K562 (cell line): ENCODE measurements around the gene XIRP1. TPM values are rescaled to one million over a fixed set of nuclear protein-coding genes. Genes with fewer than 3 reads are reported as not detected.
A peak's percentile ranks its signal among the peaks of the same experiment; 100 is the strongest.

ENCODE experiments used
- ATAC-seq: fragments of 200-7000 bp; cut with Tn5 transposase; 3 replicates; pipeline ENCODE4 v1.9.1; 2020; ENCODE audit warnings: moderate library complexity
- BruUV-seq: library from RNA; stranded (reverse); fragments of 400-500 nt; replicated peaks from 2 replicates; lab custom pipeline; 2021; lab: Mats Ljungman, UMichigan
- CTCF ChIA-PET: fragments of 300-600 bp; formaldehyde crosslinking; extraction: SDS; loops from one replicate; lab custom pipeline; 2021; ENCODE audit warnings: low intra/inter-chr PET ratio; lab: Yijun Ruan, JAX
- POLR2A ChIA-PET: fragments of 300-600, 350-650 bp; sonication (Branson Sonifier 250); formaldehyde crosslinking; extraction: SDS; loops from one replicate; lab custom pipeline; 2021; ENCODE audit warnings: antibody characterized with exemption, inconsistent platforms; lab: Yijun Ruan, JAX
- DNase-seq, 4 experiments: peaks; one replicate each; pipeline versions ENCODE4 v3.0.0 to v3.0.0-alpha.2; 2011 to 2018; ENCODE audit warnings: low spot score in 3 of 4, mixed read lengths in 3 of 4; ENCODE audit errors: extremely low read depth in 1 of 4
- FAIRE-seq: peaks from 2 replicates; lab custom pipeline; 2011; peaks lifted over from hg19 to GRCh38; lab: Jason Lieb, UNC
- H2AFZ ChIP-seq: 2 replicates; pipeline ENCODE4 v1.6.0; 2011; ENCODE audit warnings: low read depth, low read length, control low read depth, inconsistent platforms
- H3K27ac ChIP-seq: fragments of 200-600 bp; 3 replicates; pipeline ENCODE4 v1.8.0; 2011; ENCODE audit warnings: low read depth, mild to moderate bottlenecking, control low read depth, inconsistent platforms, low read length, moderate library complexity, mixed read lengths; ENCODE audit errors: extremely low read depth
- H3K27me3 ChIP-seq, 2 experiments: fragments of 300-600 bp in 1 of 2; 2 replicates in 1 of 2; 3 replicates in 1 of 2; pipeline versions ENCODE4 v1.6.0 to v1.8.0; 2011; ENCODE audit warnings: inconsistent platforms in 2 of 2, low read length in 2 of 2, mild to moderate bottlenecking in 1 of 2, mixed read lengths in 1 of 2, moderate library complexity in 1 of 2; ENCODE audit not compliant: control insufficient read depth in 2 of 2, insufficient read depth in 2 of 2
- H3K36me3 ChIP-seq: fragments of 300-600 bp; 3 replicates; pipeline ENCODE4 v1.8.0; 2011; ENCODE audit warnings: mild to moderate bottlenecking, low read length, inconsistent platforms; ENCODE audit not compliant: control insufficient read depth, insufficient read depth
- H3K4me1 ChIP-seq, 2 experiments: fragments of 200-600 bp in 1 of 2; replicated peaks in 1 of 2; 2 replicates in 1 of 2; 3 replicates in 1 of 2; pipeline versions ENCODE4 v1.5.1 to v1.8.0; 2011; ENCODE audit warnings: inconsistent platforms in 2 of 2, low read length in 2 of 2, mild to moderate bottlenecking in 1 of 2, mixed read lengths in 1 of 2, moderate library complexity in 1 of 2; ENCODE audit not compliant: control insufficient read depth in 2 of 2, insufficient read depth in 2 of 2
- H3K4me2 ChIP-seq: 2 replicates; pipeline ENCODE4 v1.6.1; 2011; ENCODE audit warnings: low read length, control low read depth, inconsistent platforms, mixed read lengths; ENCODE audit not compliant: insufficient read depth
- H3K4me3 ChIP-seq: fragments of 200-600 bp; sonication (generic), shearing (Covaris generic); 2 replicates; pipeline ENCODE4 v1.5.1; 2016; ENCODE audit warnings: control low read depth, inconsistent platforms
- H3K79me2 ChIP-seq: fragments of 200-600 bp; 3 replicates; pipeline ENCODE4 v1.8.0; 2011; ENCODE audit warnings: low read length, inconsistent platforms; ENCODE audit not compliant: control insufficient read depth, insufficient read depth
- H3K9ac ChIP-seq, 2 experiments: 2 replicates each; pipeline versions ENCODE4 v1.6.0 to v1.6.1; 2011; ENCODE audit warnings: low read depth in 2 of 2, low read length in 2 of 2, control low read depth in 1 of 2, inconsistent platforms in 1 of 2, mild to moderate bottlenecking in 1 of 2, mixed read lengths in 1 of 2; ENCODE audit not compliant: insufficient read depth in 1 of 2
- H3K9me1 ChIP-seq: one replicate; pipeline ENCODE4 v1.6.0; 2011; ENCODE audit warnings: inconsistent platforms, mild to moderate bottlenecking, low read length, moderate library complexity; ENCODE audit not compliant: control insufficient read depth, insufficient read depth
- H3K9me3 ChIP-seq: replicated peaks from 2 replicates; pipeline ENCODE4 v1.5.1; 2011; ENCODE audit warnings: low read depth, low read length, inconsistent platforms; ENCODE audit not compliant: control insufficient read depth, insufficient read depth
- H4K20me1 ChIP-seq: replicated peaks from 2 replicates; pipeline ENCODE4 v1.6.1; 2011; ENCODE audit warnings: low read length, inconsistent platforms, mixed read lengths; ENCODE audit not compliant: control insufficient read depth, insufficient read depth
- MECOM ChIP-seq: fragments of 250-450 bp; sonication (Bioruptor Pico); IDR thresholded peaks from 2 replicates; pipeline ENCODE4 v1.8.0; 2022; ENCODE audit warnings: inconsistent platforms
- POLR2AphosphoS2 ChIP-seq: IDR thresholded peaks from 2 replicates; pipeline ENCODE4 v1.6.1; 2012; ENCODE audit warnings: low read length, improper control_type of control experiment
- ZNF280A ChIP-seq: fragments of 450-650 bp; IDR thresholded peaks from 2 replicates; pipeline ENCODE4 v1.6.1; 2018; ENCODE audit warnings: mild to moderate bottlenecking, low read depth; ENCODE audit not compliant: partially characterized antibody
- ZZZ3 ChIP-seq: fragments of 450-650 bp; IDR thresholded peaks from 2 replicates; pipeline ENCODE4 v1.6.1; 2016; ENCODE audit warnings: antibody characterized with exemption, mild to moderate bottlenecking, moderate library complexity
- WGBS: fragments of 100-300 bp; shearing (Covaris generic); methylation state at CpG from one replicate; pipeline ENCODE4 v1.1.6; 2016; ENCODE audit warnings: low coverage, mixed read lengths; ENCODE audit not compliant: insufficient coverage; ENCODE audit errors: missing lambda C conversion rate; 5-methylcytosine and 5-hydroxymethylcytosine counted together
- in situ Hi-C: fragments of 300-500 bp; cut with MboI; formaldehyde crosslinking; loops from 4 replicates; pipeline ENCODE4 v1.15.0; 2018; ENCODE audit warnings: inconsistent platforms, mixed read lengths
- intact Hi-C: fragments of 100-400 bp; cut with micrococcal nuclease; formaldehyde crosslinking; loops from 2 replicates; pipeline ENCODE4 v1.14.2; 2022
- polyA plus RNA-seq, 8 experiments: library from polyadenylated mRNA; depleted of rRNA in 4 of 8; stranded (reverse) in 5 of 8; unstranded in 3 of 8; fragments of >200 nt; fragmentation: Nextera tagmentation in 2 of 8; fragmentation: Illumina TruSeq in 1 of 8; extraction: Ambion mirVana in 2 of 8; extraction: Trizol in 1 of 8; gene quantifications; 2 replicates each; pipeline versions ENCODE4 v1.2.1 to v1.2.3, GENCODE V29; 2011 to 2014; ENCODE audit warnings: inconsistent platforms in 1 of 8, missing spikeins in 1 of 8
- total RNA-seq, 7 experiments: library from RNA; depleted of rRNA in 6 of 7; stranded (reverse); fragments of >200 nt in 6 of 7; fragmentation: Illumina TruSeq in 2 of 7; extraction: Trizol in 2 of 7; gene quantifications; 2 replicates each; pipeline versions ENCODE4 v1.2.1 to v1.2.3, GENCODE V29; 2011 to 2021; ENCODE audit warnings: low replicate concordance in 1 of 7

Gene XIRP1
- total and polyA plus RNA-seq, 9 of the 15 experiments (the other 6 are each of a cell fraction or from before 2014, with no cell fraction given): 0.03 to 0.27 (median 0.08) TPM; not detected in 3

GRCh38 chr3:39139442-39139841 is 53.0 kb downstream of the XIRP1 start:
- H3K4me3 ChIP-seq: no peak overlapping the region
- no peak overlapping the region for H3K27ac ChIP-seq
- no peak for FAIRE-seq
- H4K20me1 ChIP-seq: peaks cover 29% of the 10 kb centered on the region
- TF ChIP-seq ZNF280A: no peak
- no peak for TF ChIP-seq ZZZ3
- TF ChIP-seq MECOM (CRISPR knock-in tag): no peak
- TF ChIP-seq POLR2AphosphoS2: peak; percentile 35; the same call in 1 of the 2 replicates
- DNase-seq: no peak
- no peak for ATAC-seq
- intact Hi-C loops: no loop called here
- ChIA-PET POLR2A (interaction anchor here (0.6 to 1.7 kb wide), 5 partner anchors 8 to 43 kb away, joined by 3 to 5 read pairs (median 3); no protein-coding TSS in a partner anchor), CTCF (no interaction called here)
- peaks cover 0 to 5% of the 10 kb centered on the region in 2 experiments; a peak in 1 of 5 replicates for H3K27me3 ChIP-seq
- H3K4me2 ChIP-seq: no peak overlapping the region
- no peak overlapping the region for H2AFZ ChIP-seq
- BruUV-seq: no TSS peak
- no peaks in the 10 kb centered on the region for H3K9me3 ChIP-seq
- peaks cover 45% of the 10 kb centered on the region; the same call in 2 of the 3 replicates for H3K36me3 ChIP-seq
- H3K4me1 ChIP-seq: peaks cover 8 to 23% of the 10 kb centered on the region in 2 experiments; a peak in 4 of 5 replicates
- H3K9me1 ChIP-seq: no peaks in the 10 kb centered on the region
- no peak overlapping the region for H3K9ac ChIP-seq
- WGBS: 65% methylated on average over 2 of the region's 2 CpGs
- H3K79me2 ChIP-seq: no peaks in the 10 kb centered on the region
- in situ Hi-C loops: no loop called here
